ENCODE measurements around the gene COL15A1.

- no peak for TF ChIP-seq CTCF (IDR thresholded peaks at IDR 0.05; ENCODE audit: low read depth, low read length)
- TF ChIP-seq, protein P1, sequence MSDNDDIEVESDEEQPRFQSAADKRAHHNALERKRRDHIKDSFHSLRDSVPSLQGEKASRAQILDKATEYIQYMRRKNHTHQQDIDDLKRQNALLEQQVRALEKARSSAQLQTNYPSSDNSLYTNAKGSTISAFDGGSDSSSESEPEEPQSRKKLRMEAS (IDR thresholded peaks at IDR 0.05; ENCODE audit: low read depth, low read length), result no peak
- TF ChIP-seq POLR2A (IDR thresholded peaks at IDR 0.05; ENCODE audit: extremely low read depth, insufficient read length), result no peak
- TF ChIP-seq MYC (IDR thresholded peaks at IDR 0.05; ENCODE audit: low read depth, low read length), result no peak
Observed at GRCh38 chr9:98909935-98910334, 33.8 kb upstream of the COL15A1 start.
